ENCODE results near the gene EPB41L4A. TPM values are rescaled to one million over a fixed set of nuclear protein-coding genes. Genes with fewer than 3 reads are reported as not detected.

Gene EPB41L4A
- total RNA-seq, 4 donors from 2014 or later: 9.1 to 16.2 (median 14.1) TPM

GRCh38 chr5:112390327-112390726 is 28.8 kb downstream of the EPB41L4A start:
- no peak for TF ChIP-seq POLR2A (IDR thresholded peaks at IDR 0.05)
- no peak for TF ChIP-seq CTCF (IDR thresholded peaks at IDR 0.05)
- H3K4me3 ChIP-seq (ENCODE audit: low read depth, poor library complexity, severe bottlenecking): no peak overlapping the region
- 41 to 57% methylated on average over 8 of the region's 8 CpGs for WGBS, 2 donors
- intact Hi-C loops (cut with DNase I; ENCODE audit: low total_unique reads): no loop called here
- no peak for DNase-seq (ENCODE audit: low spot score in 2 of 2)

- 81 to 83% methylated on average over 3 of the region's 3 CpGs for WGBS, 2 donors
- intact Hi-C loops (cut with DNase I; ENCODE audit: low total_unique reads): no loop called here
- no peak overlapping the region for H3K4me3 ChIP-seq (ENCODE audit: low read depth, poor library complexity, severe bottlenecking)
- no peak for TF ChIP-seq POLR2A (IDR thresholded peaks at IDR 0.05)
- no peak for TF ChIP-seq CTCF (IDR thresholded peaks at IDR 0.05)
- no peak for DNase-seq (ENCODE audit: low spot score in 2 of 2)
Observed at GRCh38 chr5:112388739-112389138, 30.3 kb downstream of the EPB41L4A start.

- intact Hi-C loops (cut with DNase I; ENCODE audit: low total_unique reads): no loop called here
- WGBS, 2 donors: 57 to 69% methylated on average over 4 of the region's 4 CpGs
- no peak for DNase-seq (ENCODE audit: low spot score in 2 of 2)
- no peak overlapping the region for H3K4me3 ChIP-seq (ENCODE audit: low read depth, poor library complexity, severe bottlenecking)
- TF ChIP-seq POLR2A (IDR thresholded peaks at IDR 0.05): no peak
- no peak for TF ChIP-seq CTCF (IDR thresholded peaks at IDR 0.05)
Observed at GRCh38 chr5:112388074-112388473, 31.0 kb downstream of the EPB41L4A start.

- intact Hi-C loops (cut with DNase I; ENCODE audit: low total_unique reads): no loop called here
- H3K4me3 ChIP-seq (ENCODE audit: low read depth, poor library complexity, severe bottlenecking): no peak overlapping the region
- WGBS, 2 donors: 82 to 86% methylated on average over 5 of the region's 5 CpGs
- no peak for DNase-seq (ENCODE audit: low spot score in 2 of 2)
- no peak for TF ChIP-seq CTCF (IDR thresholded peaks at IDR 0.05)
- no peak for TF ChIP-seq POLR2A (IDR thresholded peaks at IDR 0.05)
Observed at GRCh38 chr5:112386766-112387165, 32.3 kb downstream of the EPB41L4A start.

GRCh38 chr5:112385969-112386368 is 33.1 kb downstream of the EPB41L4A start:
- TF ChIP-seq CTCF (IDR thresholded peaks at IDR 0.05): no peak
- 84 to 88% methylated on average over 1 of the region's 1 CpG for WGBS, 2 donors

GRCh38 chr5:112385566-112385965 is 33.5 kb downstream of the EPB41L4A start:
- intact Hi-C loops (cut with DNase I; ENCODE audit: low total_unique reads): no loop called here
- 91 to 93% methylated on average over 3 of the region's 3 CpGs for WGBS, 2 donors
- DNase-seq (ENCODE audit: low spot score in 2 of 2): no peak
- TF ChIP-seq CTCF (IDR thresholded peaks at IDR 0.05) (no peak), POLR2A (IDR thresholded peaks at IDR 0.05) (no peak)
- H3K4me3 ChIP-seq (ENCODE audit: low read depth, poor library complexity, severe bottlenecking): no peak overlapping the region

More at GRCh38 chr5:112385969-112386368, 33.1 kb downstream of the EPB41L4A start:
- H3K4me3 ChIP-seq (ENCODE audit: low read depth, poor library complexity, severe bottlenecking): no peak overlapping the region
- intact Hi-C loops (cut with DNase I; ENCODE audit: low total_unique reads): no loop called here
- DNase-seq (ENCODE audit: low spot score in 2 of 2): no peak

Data from lower leg skin (tissue), 4 donors.